NCI-H345 treated with DMSO at 0.1 percent for 48 hours (cell line): ENCODE data around the gene ITPRID1.
"Not testable (repeated sequence)": the region's sequence is repeated elsewhere in the genome, so short reads cannot be mapped to it uniquely, and the experiment has no call there.

Experiments used
- DNase-seq: peaks from one replicate; lab custom pipeline; 2025; ENCODE audit not compliant: unreplicated experiment; lab: John Stamatoyannopoulos, UW

Gene ITPRID1

GRCh38 chr7:31513790-31514189 is at the start of gene ITPRID1:
Gene ITPRID1, plus strand, starts transcription at chr7:31514090. Its CDS starts 38,935 bp downstream, at chr7:31553025.
- no peak for DNase-seq

- DNase-seq: no peak
These were observed 49.3 kb upstream of the ITPRID1 start for GRCh38 chr7:31464601-31465000.

DNA sequence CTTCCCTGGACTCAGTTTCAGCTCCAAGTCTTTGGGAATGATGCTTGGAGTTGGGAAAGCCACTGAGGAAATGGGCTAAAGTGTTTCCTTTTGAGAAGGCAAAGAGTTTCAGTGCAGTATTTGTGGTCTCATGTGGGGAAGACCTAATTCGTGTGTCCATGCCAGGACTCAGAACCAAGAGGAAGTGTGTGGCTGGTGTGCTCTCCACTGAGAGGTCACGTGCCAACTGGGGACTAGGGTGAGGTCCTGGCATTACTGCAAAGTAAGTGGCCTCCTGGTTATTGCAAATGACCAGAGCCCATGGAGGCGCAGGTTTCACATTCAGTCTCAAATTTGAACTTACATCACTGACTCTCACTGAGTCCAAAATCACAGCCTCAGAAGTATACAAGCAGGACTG is 48.6 kb upstream of the ITPRID1 start:
- DNase-seq: no peak

DNA sequence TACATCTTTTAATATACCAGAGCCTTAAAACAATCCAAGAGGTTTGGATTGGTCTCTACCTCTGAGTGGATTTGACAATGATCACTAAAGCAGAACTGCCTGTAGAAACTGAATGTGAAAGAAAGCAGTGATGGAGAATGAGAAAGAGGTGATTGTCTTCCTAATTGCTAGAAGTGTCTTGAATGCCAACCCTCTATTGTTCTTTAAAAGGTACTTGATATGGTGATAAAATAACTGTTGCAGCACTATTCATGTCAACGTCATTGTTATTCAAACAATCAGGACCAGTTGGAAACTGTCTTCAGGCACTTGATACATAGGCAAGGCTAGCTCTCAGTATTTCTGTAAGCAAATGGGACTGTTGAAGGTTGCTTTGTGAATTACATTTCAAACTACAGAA is 47.9 kb upstream of the ITPRID1 start:
- no peak for DNase-seq

DNA sequence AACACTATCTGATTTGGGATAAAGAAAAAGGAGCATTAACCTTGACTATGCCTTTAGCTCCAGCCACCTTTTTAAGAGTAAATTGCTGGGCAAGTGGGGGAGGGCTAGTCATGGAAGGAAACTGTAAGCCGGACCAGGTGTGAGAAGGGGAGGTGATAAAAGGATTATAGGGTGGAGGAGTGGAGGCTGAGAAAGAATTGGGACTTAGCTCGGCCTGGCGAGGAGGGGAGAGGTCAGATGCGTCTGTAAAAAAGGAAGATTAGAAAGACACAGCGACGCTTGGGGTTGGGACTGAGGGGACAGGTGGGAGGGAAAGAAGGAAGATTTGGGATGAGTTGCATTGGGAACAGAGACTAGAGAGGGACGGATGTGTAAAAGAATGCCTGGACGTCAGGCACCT is 43.0 kb upstream of the ITPRID1 start:
- DNase-seq: not testable (repeated sequence)

GRCh38 chr7:31475368-31475767 is 38.5 kb upstream of the ITPRID1 start:
- no peak for DNase-seq

GRCh38 chr7:31476073-31476745 is 37.7 kb upstream of the ITPRID1 start:
- DNase-seq: no peak

DNA sequence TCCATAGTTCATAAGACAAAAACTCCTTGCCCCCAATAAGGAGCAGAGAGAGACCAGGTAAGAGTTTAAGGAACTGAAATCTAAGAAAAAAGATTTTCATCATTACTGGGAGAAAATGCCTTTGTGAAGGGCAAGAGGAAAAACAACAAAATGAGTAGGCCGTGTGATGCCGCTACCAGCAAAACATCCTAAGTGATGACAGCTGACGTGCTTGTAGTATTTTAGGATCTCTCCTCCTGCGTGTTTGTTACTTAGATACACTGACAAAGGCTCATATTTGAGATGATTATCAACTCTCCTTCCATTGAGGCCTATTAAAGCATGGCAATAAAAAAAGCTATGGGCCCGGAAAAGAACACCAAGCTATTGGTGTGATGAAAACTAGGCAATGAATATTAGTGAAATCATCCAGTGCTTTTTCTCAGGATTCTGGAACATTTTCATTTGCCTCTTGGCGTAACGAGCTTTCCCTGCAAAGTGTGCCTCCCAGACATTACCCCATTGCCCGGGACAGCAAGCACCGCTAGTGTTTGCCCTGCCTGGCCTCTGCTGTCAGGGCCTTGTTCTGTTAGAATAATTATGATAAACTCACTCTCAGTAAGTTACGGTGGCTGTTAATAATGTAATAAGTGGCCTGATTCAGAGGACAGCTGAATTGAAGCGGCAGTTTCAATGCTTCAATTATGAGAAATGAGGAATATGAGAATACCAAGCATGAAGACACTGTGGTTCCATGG is 36.8 kb upstream of the ITPRID1 start:
- DNase-seq: no peak

DNA sequence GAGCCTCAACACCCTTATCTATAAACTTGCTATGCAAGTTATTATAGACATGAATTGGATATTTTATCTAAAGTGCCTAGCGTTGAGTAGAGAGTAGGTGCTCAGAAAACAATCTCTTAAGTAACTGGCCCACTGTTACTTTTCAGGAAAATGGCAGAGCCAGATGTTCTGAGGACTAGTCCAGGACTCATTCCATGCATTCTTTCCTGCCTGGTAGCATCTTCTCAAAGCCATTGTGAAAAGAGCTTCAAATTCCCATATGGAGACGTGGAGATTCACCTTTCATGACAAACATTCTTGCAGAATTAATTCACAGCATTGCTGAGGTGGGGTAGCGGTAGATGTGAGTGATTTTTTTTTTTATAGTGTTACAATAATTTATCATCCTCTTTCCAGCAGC is 35.9 kb upstream of the ITPRID1 start:
- no peak for DNase-seq

- no peak for DNase-seq
These were observed 35.2 kb upstream of the ITPRID1 start for GRCh38 chr7:31478721-31479120.

DNA sequence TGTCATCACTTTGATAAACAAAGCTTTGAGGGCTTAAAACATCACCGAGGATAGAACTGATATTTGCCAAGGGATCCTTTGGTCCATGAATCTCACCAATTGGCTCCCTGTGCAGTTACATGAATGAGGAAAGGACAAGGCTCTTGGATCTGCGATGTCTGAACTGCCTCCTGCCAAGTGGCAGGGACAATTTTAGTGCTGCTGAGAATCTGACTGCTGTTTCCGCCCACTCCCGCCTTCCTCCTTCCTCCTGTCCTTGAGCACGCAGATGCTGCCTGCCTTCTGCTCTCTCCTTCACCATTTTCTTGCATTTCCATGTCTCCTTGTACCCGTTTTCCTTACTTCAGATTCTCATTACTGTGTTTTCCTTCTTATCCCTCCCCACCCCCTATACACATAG is 26.8 kb upstream of the ITPRID1 start:
- no peak for DNase-seq

GRCh38 chr7:31487476-31487875 is 26.4 kb upstream of the ITPRID1 start:
- DNase-seq: no peak

DNA sequence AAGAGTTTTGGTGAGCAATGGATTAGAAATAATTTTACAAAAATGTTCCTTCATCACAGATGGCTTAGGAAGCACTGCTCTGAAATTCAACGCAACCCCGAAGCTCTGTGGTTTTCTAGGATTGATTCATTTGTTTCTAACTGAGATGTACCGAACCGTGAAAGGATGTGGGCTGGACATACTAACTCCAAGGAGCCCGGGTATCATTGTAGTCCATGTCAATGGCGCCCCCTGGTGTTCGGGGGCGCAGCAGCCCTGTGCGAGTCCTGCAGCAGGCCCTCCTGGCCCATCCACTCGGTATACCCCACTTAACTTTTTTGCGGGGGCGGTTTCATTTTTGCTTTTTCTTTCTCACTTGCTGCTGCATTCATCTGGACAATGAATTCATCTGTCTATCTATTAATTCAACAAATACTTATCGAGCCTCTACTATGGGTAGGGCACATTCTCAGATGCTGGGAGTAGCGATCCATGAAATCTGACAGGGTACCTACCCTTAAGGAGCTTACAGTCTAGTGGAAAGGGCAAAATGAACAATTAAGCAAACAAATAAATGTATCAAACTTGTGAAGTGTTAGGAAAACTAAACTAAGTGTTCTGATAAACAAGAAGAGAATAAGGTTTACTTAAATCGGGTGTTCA is 25.2 kb upstream of the ITPRID1 start:
- DNase-seq: no peak

DNA sequence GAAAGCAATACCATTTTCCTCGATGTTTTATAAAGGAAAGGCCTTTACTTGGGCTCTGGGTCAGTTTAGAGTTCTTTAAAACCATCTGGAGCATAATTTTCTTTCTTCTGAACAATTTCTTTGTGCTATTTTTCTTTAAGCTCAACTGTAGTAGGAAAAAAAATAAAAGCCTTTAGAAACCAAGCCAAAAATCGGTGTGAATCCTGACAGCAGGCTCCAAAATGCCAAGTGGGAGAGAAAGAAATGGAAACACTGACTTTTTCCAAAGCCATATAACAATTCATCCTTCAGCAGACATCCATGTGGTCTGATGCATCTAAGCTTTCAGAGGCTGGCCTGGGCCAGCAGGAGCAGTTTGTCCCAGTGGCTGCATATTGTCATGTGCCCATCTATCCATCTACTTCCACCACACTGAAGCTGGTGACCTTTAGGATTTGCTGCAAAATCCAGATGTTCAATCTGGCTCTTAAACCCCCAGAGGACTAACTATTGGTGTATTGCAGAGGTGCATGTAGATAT is 23.0 kb upstream of the ITPRID1 start:
- no peak for DNase-seq

DNA sequence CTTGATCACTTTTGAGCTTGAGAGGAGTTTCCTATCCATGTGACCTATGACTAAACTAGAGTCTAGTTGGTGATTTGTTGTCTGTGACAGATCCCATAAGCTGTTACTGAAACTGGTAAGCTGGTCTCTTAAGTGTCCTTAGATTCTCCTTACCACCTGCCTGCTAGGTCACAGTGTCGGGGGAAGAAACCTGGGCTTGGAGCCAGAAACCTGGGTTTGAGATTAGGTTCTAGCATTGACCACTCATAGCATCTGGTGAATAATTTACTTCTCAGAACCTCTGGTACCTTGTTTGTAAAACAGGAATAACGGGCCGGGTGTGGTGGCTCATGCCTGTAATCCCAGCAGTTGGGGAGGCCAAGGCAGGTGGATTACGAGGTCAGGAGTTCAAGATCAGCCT is 21.8 kb upstream of the ITPRID1 start:
- DNase-seq: no peak

GRCh38 chr7:31493714-31494181 is 20.1 kb upstream of the ITPRID1 start:
- no peak for DNase-seq

GRCh38 chr7:31494421-31494820 is 19.5 kb upstream of the ITPRID1 start:
- DNase-seq: no peak

DNA sequence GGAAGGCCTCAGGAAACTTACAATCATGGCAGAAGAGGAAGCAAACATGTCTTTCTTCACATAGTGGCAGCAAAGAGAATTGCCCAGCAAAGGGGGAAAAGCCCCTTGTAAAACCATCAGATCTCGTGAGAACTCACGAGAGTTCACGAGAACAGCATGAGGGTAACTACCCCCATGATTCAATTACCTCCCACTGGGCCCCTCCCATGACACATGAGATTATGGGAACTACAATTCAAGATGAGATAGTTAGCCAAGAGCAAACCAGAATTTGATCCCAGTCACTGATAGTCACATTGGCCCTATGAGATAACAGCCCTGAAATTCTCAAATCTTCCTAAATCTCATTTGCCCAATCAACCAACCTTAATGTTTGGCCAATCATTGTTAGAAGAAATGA is 18.2 kb upstream of the ITPRID1 start:
- DNase-seq: no peak

DNA sequence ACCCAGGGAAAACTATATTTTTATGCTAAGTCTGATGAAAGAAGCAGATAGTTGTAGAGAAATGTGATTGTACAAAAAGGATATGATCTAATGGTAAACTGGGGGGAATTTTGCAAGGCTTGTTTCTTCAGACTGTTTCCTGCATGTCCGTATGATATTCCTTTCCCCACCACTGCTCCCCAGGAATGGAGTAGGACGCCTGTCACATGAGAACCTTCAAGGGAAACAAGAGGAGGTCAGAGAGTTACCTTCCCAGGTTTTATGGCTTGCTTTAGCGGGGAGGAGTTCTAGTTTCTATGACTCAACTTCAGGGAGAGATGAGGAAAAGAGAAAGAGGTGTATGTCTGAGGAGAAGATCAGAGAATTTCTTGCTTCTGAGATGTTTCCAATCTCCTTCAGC is 16.4 kb upstream of the ITPRID1 start:
- DNase-seq: no peak

DNA sequence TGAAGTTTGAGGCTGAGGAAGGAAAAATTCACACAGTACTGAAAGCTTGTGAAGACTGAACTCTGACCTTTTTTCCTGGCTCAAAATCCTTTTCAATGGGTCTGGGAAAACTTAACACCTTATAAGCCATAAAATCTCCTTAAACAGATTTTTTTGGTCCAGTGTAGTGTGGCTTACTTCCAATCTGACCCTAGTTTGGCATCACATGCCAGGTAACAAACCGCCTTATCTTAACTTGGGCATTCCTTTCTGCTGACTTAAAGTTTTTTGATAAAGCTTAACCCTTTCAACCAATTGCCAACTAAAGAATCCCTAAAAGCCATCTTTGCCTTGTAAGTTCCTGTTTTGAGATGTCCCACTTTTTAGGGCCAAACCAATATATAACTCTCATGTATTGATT is 13.2 kb upstream of the ITPRID1 start:
- no peak for DNase-seq

DNA sequence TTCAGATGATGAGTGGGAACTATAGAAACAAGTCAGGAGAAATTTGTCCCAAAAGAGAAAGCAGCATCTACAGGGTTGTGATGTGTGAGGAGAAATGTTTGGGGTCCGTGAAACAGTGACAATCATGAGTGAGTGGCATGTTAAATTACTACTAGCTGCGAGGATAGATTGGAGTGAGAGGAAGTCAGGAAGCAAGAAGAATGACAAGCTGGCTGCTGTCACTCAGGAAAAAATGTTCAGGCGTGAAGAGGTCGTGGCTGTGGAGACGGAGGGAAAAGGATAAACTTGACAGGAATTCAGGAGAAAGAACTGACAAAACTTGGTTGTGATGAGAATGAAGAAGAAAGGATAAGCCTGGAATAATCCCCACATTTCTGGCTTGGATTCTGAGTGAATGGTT is 5.1 kb upstream of the ITPRID1 start:
- no peak for DNase-seq

- DNase-seq: no peak
These were observed 1.7 kb upstream of the ITPRID1 start for GRCh38 chr7:31512166-31512565.
